Esophagus muscularis mucosa (tissue), 4 donors: ENCODE results near the gene SAMD14.

Source experiments
- EP300 ChIP-seq: sonication (generic); formaldehyde crosslinking; IDR thresholded peaks from one replicate; pipeline ENCODE4 v1.6.1; 2017; ENCODE audit warnings: antibody characterized with exemption
- POLR2A ChIP-seq: fragments of 450-650 bp; IDR thresholded peaks from one replicate; pipeline ENCODE4 v1.6.1; 2017; ENCODE audit warnings: antibody characterized with exemption, moderate library complexity, mild to moderate bottlenecking, low read depth
- TF ChIP-seq, protein P1 (sequence below), 3 experiments: fragments of 200-600 bp in 2 of 3; fragments of 450-650 bp in 1 of 3; sonication (generic) in 2 of 3; IDR thresholded peaks; one replicate each; pipeline ENCODE4 v1.5.1; 2017 to 2019; ENCODE audit warnings: antibody characterized with exemption in 3 of 3, mild to moderate bottlenecking in 2 of 3, moderate library complexity in 1 of 3

DNA sequence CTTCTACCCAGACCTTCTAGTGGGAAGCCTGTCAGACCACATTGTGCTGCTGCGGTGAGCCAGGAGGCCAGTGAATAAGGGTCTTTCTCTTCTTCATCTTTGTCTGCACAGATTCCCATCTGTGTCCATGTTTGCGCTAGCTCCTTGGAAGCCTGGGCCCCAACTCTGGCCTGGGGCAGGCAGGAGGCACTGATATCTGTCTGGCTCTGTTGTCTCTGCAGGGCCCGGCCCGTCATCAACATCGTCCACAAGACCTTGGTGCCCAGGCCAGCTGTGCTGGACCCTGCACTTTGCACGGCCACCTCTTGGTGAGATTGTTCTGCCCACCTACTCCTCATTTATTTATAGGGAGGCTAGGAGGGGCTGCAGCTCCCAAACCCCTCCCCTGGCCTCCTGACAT, 55.7 kb downstream of the SAMD14 start:
- TF ChIP-seq POLR2A: no peak
- TF ChIP-seq EP300: no peak
- TF ChIP-seq, protein P1, sequence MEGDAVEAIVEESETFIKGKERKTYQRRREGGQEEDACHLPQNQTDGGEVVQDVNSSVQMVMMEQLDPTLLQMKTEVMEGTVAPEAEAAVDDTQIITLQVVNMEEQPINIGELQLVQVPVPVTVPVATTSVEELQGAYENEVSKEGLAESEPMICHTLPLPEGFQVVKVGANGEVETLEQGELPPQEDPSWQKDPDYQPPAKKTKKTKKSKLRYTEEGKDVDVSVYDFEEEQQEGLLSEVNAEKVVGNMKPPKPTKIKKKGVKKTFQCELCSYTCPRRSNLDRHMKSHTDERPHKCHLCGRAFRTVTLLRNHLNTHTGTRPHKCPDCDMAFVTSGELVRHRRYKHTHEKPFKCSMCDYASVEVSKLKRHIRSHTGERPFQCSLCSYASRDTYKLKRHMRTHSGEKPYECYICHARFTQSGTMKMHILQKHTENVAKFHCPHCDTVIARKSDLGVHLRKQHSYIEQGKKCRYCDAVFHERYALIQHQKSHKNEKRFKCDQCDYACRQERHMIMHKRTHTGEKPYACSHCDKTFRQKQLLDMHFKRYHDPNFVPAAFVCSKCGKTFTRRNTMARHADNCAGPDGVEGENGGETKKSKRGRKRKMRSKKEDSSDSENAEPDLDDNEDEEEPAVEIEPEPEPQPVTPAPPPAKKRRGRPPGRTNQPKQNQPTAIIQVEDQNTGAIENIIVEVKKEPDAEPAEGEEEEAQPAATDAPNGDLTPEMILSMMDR (IDR thresholded peaks at IDR 0.05): no peak
